NCI-H1417 (cell line): ENCODE measurements around the gene PREX1.

Source experiments
- DNase-seq, 3 experiments: peaks; one replicate each; lab custom pipeline; 2025; lab: John Stamatoyannopoulos, UW

The PREX1 gene

DNA sequence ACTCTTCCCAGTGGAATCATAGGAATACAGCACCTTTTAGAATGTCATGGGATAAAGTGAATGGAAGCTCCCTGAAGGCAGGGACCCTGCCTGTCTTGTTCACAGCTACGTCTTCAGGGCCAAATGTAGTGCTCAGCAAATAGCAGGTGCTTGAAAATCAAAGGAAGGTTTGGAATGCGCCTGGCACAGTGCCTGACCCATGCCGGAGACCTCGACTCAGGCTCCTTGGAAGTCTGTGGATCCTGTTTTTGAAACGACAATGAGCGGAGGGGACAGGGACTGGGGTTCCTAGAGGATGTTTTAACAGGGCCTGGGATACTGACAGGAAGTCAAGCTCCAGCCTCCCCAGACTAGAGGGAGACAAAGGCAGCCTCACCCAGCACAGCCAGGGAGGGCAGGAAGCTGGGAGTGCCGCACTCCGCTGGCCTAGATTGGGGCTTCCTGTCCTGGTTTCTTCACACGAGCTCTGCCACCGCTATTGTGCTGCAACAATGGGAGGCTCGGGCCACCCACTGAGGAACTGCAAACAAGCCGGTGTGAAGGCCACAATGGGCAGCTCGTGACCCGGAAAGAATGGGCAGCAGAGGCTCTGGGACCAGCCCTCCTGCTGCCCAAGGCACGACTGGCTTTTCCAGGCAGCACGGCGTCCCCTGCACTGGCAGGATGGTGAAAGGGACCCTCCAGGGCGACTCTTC is 76.7 kb downstream of the PREX1 start:
- peak in 2 of 3 experiments; percentile 52 to 82 for DNase-seq

DNA sequence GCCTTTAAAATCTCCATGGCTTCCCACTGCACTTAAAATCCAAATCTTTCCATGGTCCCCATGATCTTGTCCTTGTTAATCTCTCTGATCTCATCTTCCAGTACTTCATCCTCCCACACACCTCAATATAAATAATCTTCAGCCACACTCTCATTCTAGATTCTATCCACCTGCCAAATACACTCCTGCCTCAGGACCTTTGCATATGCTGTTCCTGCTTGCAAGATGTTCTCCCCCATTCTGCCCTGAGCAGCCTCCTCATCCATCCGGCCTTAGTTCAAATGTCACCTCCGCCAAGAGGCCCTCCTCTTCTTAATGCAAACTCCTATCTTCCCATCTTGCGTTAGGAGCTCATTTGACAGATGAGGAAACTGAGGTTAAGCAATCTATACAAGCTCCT is 77.4 kb downstream of the PREX1 start:
- DNase-seq, result no peak

DNA sequence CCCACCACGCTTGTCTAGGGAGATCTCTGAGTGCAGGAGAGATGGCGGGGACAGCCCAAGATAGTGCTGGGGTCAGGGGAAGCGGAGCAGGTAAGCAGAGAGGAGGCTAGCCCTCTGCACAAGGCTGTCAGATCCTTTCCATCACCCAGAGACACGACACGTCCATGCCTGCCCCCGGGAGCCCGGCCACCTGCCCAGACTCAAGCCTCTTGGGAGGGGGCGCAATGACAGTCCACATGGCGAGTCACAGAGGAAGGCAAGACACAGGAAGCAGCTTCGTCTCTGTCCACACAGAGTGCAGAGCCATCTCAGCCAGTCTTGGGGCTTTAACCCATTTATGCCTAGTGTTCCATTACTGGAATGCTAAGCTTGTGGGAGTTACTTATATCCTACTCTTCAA is 78.4 kb downstream of the PREX1 start:
- no peak for DNase-seq

DNA sequence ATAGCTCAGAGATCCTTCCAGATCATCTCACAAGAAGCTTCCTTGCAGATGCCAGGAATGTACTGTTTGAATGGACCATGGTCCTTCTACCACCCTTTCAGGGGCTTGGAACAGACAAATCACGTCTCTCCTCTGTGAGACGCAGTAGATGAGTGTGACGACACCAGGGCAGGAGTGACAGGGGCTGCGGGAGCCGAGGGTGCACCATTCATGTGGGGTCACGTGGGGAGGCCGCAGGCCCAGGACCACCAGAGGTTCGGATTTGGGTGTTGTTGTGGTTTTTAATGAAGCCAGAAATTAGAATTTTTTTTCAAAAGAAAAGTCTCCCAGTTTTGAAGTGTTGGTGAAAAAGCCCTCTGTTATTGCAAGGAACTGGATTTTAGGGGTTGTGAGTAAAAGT is 79.2 kb downstream of the PREX1 start:
- no peak for DNase-seq

DNA sequence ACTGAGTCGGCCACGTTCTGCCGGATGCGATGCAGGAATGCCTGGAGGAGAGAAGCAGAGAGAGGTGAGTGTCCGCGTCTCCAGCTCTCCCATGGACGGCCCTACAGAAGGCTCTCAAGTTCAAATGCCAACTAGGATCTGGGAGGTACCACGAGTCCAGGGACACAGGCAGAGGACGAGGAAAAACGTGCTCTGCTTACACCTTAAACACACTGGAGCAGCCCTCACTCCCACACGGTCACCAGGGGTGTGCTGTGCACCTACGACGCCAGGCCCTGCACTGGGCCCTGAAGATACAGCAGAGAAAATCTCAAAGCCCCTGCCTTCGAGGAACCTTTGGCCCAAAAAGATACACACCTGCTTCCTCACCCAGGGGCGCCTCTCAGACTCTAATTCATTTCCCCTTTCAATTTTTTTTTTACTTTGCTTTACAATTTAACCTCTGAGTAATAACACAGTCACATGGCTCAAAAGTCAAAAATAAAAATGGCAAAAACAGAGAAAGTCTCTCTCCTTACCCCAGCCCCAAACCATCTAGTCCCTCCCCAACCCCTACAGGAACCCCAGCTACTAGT is 79.9 kb downstream of the PREX1 start:
- DNase-seq, result no peak

DNA sequence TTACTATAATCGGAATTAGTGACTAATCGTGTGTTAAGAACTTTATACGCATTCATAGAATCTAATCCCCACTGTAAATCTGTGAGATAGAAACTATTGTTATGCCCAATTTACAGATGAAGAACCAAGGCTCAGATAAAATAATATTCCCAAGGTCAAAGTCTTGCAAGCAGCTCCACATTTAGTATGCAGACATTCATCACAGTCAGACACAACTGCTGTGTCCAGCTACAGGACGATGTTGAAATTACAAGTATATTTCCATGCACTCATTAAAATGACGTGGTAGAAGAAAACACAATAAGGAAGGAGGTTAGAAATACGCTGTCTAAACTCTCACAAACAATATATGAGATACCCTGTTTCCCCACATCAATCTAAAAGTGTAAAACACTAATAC is 82.5 kb downstream of the PREX1 start:
- DNase-seq, result no peak

DNA sequence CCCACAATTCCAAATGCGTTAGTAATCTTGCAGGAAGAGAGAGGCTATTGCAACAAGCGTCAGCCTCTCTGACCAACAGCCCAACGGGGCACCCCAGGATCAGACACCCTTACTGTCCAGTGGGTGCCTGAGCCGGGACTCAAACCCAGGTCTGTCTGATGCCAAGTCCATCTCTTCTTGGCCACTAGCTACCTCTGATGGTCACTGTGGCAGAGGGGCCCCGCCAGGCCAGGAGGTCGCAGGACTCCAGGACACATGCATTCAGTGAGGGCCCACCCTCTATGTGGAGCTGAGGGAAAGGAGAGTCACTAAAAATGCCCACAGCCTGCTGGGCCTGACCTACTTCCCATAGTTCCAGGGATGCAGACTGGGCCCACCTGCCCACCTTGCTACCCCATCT is 83.3 kb downstream of the PREX1 start:
- DNase-seq, result no peak

DNA sequence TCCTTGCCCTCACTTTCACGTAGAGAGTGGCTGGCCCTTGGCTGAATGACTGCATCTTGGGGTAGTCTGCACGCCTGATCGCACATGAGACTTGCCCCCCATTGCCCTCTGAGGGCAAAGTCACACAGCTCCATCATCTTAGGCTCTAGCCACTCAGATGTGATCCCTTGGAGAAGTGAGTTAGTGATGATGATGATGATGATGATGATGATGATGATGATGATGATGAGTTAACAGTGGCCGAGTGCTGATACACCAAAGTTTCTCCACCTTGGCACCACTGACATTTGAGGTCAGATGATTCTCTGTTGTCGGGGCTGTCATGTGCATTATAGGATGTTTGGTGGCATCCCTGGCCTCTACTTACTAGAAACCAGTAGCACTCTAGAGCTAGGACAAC is 84.0 kb downstream of the PREX1 start:
- DNase-seq, result no peak

DNA sequence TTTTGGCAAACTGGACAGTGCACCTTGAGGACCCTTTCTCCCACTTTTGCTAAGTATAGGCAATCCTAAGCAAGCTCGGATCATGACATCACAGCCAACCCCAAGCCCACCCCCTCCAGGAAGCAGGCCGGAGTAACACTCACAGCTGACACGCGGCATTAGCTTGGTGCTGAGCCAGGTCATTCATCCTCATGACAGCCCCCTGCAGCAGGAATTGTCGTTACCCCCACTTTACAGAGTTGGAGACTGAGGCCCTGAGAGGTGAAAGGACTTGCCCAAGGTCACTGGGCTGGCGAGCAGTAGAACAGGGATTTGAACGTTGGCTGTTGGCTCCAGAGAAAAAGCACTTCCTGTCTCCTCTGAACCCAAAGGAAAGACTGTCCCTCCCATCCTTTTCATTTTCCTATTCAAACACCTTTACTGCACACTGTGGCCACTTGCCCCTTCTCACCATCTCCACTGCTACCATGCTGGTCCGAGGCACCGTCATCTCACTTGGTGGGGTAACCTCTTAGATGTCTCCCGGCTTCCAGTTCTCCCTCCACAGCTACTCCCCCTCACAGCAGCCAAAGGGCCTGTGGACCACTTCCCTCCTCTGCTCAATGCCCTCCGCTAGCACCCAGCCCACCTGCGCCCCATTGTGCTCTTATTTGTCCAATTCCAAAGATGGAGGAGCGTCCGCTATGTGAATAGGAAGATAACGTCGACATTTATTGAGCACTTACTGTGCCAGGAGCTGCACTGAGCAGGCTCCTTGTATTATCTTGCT is 84.7 kb downstream of the PREX1 start:
- no peak for DNase-seq

DNA sequence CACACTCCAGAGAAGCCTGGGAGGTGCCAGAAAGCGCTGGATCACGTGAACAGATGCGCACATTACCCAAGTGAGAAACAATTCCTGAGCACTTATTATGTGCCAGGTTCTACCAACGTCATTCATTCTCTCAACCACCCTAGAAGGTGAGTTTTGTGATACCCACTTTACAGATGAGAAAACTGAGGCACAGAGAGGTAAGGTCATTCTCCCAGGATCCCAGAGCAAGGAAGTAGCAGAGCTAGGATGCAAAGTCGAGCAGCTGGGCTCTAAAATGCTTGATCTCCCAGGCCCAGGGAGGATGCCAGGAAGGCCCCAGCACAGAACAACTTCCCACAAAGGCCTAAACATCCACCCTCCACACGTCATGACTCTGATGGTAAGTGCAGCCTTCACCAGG is 85.6 kb downstream of the PREX1 start:
- no peak for DNase-seq

DNA sequence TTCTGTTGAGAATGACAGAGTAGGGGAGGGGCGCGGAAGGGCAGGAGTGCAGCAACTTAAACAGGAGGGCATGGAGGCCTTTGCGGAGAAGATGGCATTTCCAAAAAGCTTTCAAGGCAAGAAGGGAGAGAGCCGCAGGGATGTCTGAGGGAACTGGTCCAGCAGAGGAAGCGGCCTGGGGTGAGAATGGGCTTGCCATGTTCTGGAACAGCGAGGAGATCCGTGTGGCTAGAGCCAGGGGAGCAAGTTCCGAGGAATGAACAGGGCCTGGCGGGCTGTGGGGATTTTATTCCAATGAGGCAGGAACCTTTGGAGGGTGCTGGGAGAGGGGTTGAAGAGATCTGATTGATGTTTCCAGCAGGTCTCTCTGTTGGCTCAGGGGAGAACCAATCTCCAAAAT is 86.1 kb downstream of the PREX1 start:
- no peak for DNase-seq

DNA sequence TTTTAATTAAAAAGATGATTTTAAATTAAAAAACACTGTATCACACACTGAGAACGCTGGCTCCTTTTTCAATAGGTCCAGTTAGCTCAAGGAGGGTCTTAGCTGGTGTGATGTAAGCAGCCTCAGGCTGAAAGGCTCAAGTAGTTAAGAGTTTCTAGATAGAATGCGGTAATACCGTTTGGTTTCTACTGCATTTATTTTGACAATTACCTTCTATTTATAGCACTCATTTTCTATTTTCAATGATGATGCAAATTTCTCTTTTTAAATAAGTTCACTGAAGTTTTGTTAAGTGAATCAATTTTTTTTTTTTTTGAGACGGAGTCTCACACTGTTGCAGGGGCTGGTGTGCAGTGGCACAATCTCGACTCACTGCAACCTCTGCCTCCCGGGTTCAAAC is 87.1 kb downstream of the PREX1 start:
- no peak for DNase-seq

DNA sequence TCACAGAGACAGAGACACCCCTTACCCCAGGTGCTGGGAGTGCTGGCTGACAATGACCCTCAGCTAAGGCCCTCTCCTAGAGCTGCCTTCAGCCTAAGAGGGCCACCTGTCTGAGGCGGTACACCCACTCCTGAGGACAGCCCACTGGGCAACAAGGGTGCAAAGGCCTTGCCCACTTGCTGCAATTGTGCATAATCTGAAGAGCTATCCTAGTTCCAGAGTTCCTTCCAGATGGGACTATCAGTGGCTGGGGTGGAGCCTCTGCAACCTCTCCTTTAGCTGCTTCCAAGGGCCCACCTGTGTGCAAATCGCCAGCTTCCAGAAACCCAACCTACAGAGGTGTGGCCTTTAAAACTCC is 87.5 kb downstream of the PREX1 start:
- peak in 2 of 3 experiments; percentile 22 to 84 for DNase-seq

DNA sequence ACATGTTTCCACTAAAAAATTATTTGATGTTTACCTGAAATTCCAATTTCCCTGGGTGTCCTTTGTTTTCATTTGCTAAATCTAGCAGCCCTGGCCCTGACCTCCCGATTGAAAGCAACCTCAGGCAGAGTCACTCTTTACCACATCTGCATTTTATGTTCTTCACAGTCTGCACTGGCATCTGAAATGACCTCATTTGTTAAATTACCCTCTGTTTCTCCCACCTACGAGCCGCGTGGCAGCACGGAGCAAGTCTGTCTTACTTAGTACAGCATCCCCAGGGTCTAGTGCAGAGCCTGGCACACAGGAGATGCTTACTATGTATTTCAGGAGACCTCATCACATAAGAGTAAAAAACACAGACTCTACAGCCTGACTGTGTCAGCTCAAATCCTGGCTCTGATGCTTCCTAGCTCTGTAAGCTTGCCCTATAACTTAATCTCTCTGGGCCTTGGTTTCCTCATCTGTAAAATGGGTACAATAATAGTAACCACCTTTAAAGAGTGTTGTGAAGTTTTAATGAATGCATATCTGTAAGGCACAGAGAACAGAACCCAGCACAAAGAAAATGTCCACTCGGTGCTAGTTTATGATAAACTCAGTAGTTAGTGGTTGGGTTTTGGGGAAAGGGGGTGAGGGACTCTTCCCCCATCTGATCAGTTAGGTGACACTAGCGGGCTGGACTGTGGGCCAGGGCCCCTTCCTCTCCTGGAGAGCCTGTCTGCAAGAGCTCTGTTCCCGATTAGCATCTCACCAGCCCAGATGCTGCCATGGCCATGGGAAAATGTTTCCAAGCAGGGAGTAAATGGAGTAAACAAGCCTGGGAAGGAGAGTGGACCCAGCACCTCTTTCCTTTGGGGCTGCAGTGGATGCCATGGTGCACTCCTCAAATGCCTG is 88.2 kb downstream of the PREX1 start:
- DNase-seq, result peak in 1 of 3 experiments; percentile 8

DNA sequence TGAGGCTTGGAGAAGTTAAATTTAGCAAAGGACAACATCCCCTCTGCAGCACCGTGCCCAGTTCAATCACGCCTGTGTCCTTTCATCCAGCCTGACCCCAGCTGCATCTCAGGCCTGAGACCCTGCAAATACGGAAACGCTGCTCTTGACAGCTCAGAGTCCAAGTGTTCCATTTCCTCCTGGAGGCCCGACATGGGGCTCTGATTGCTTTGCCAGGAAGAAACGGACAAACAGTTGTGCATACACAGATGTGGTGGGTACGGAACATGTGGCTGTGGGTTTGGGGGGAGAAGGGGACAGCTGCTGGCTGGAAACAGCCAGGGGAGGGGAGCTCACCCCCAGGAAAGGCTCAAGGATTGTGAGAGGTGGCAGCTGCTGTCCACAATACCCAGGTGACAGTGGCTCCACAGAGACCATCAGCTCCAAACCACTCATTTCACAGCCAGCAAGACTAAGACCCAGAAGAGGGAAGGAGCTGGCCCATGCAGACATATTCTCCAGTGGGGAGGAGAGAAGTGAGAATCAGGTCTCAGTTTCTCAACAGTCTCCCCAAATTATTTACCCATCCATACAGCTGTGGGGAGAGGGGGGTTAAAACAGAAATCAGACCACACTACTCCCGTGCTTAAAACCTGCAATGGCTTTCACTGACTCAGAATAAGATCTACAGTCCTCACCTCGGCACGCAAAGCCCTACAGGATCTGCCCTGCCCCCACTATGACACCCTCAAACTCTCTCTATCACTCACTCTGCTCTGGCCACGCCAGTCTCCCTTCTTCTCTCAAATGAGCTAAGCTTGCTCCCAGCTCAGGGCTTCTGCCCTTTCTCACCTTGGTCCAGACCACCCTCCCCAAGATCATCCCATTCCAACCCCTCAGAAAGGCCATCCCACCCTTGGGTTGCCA is 89.1 kb downstream of the PREX1 start:
- peak in 1 of 3 experiments; percentile 10 for DNase-seq

DNA sequence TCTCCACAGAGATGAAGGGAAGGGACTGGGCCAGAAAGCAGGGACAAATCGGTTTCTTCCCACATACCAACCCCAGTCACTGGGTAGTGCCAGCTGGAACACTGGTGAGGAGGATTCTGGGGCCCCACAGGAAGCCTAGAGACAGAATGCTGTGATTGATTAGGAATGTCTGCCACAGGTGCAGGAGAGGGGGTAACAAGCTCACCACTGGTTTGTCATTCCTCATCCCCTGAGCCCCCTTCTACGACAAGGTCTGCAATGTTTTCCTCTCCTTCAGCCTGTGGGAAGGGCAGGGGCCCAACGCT is 89.8 kb downstream of the PREX1 start:
- no peak for DNase-seq

DNA sequence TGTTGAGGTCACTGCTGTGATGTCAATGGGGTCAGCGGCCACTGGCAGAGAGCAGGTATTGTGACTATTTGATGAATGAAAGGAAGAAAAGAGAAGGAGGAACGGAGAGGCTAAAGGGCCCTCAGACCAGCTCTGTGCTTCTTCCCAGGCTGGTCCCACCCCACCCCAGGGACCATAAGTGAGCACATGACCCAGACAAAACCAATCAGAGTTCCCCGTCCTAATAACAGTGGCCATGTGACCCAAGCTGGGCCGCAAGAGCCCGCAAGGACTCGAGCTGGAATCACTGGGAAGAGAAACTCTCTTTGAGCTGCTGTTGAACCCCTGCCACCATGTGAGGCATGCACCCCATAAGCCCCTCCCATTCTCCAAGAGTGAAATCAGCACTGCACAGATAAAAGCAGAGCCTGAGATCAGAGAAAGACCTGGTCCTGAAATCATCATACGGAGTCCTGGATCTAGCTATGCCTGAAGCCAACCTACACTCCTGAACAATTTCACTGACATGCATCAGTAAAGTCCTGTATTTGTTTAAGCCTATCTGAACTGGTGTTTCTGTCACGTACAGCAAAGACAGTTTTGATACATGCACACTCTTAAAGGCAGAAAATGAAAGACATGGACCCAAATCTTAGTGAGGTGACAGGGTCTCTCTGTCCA is 90.2 kb downstream of the PREX1 start:
- no peak for DNase-seq

DNA sequence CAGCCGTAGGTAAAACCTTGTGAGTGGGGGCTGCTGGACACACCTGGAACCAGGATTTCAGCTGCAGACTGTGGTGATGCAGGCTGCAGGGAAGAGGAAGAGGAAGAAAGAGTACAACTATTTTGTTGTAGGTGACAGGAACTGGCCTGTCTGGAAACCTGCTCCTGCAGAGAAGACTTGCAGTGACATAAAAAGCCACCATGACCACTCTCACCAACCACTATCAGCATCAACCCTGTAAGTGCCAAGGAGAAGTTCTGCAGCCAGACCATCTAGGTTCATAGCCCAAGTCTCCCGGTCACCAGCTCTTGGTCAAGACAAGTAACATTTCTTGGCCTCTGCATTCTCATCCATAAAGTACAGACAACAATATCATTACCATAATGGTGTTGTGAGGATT is 91.2 kb downstream of the PREX1 start:
- DNase-seq, result no peak

DNA sequence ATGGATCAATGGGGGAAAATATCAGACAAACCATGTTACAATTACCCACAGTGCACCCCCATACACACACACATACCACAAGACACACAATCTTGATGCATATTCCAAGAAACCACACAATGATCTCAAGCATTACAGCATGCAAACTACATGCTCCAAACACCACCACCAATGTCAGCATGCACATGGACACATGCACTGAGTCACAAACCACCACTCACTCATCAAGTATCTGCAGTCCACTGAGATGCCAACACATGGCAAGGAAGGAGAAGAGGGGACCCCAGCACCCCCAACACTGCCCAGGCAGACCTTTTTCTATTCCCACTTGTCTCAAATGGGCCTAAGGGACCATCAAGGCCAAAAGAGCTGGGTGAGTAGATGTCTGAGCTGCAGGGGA is 91.6 kb downstream of the PREX1 start:
- DNase-seq, result no peak

DNA sequence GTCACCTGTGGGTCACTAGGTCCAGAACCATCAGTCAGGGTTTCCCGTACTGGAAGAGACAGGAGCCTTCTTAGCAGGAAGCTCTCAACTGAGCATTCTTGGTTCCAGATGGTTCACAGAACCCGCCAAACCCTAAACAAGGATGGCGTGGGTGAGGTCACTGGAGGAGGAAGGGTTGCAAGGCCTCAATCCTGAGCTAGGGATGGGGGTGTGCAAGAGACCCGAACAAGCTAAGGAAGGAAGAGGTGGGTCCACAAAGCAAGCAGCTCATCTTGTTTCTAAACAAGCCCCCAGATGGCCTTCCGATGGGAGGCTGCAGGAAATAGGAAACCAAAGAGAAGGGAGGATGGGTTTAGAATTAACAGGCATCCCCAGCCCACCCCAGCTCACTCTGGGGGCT is 92.7 kb downstream of the PREX1 start:
- no peak for DNase-seq

DNA sequence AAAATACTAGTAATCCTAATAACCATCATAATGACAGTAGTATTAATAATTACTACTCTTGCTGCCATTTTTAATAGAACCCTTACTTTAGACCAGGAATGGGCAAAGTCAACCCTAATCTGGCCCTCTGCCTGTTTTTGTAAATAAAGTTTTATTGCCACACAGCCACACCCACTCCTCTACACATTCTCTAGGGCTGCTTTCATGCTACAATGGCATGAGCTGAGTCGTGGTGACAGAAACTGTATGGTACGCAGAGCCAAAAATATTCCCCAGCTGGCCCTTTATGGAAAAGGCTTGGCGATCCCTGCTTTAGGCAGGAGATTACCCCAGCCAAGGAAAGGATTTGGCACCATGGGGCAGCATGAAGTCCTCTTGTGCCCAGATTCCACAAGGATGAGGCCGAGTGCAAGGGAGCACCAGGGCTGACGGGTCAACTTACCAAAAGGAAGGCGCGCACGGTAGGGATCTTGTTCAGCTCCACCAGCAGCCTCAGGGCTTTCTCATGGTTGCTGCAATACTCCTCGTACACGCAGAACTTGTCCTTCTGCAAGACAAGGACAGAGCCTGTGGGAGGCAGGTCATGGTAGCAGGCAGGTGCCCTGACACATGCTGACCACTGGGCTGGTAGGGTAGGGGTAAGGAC is 93.6 kb downstream of the PREX1 start:
- no peak for DNase-seq
